ENCODE results near the gene EHMT1.

Gene EHMT1

DNA sequence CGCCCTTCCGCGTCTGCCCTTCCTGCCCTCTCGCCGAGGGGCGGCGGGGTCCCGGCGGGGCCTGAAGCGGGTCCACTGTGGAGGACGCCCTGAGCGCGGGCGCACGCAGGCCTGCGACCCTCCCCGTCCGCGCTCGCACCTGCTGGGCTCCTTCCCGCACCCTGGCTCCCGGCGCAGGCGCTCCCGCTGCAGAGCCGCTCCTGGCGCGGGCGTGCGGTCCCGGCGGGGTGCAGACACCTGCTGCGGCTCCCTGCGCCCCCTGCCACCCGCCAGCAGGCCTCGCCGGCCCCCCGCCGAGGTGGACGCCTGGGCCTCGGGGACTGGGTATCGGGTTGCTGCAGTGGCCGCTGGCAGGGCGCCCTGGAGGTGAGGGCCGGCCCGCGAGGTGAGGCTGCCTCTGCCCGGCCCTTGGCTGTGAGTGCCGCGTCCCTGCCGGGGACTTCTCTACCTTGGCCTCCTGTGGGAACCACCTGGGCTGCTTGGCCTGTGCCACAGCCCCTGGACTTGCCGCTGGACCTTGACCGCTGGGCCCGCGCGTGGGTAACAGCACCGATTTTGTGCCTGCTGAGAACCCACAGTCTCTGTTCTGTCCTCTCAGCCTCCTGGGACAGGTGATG is 12.7 kb upstream of the EHMT1 start:
- Histone ChIP-seq H2BK5ac (ENCODE audit: low read depth, low read length, poor library complexity, severe bottlenecking) (no peak overlapping the region), H4K8ac (ENCODE audit: low read length) (peak overlapping the region; percentile 38), H3K4me2 (ENCODE audit: low read length, poor library complexity, severe bottlenecking) (peak overlapping the region; percentile 99), H3K36me3 (ENCODE audit: control insufficient read depth in 1 of 2, insufficient read depth in 2 of 2, low read depth in 1 of 2, low read length in 2 of 2) (peaks cover 0 to 7% of the 10 kb centered on the region in 2 experiments), H2BK120ac (ENCODE audit: low read depth, low read length) (peak overlapping the region; percentile 9), H3K14ac (ENCODE audit: low read length in 2 of 2) (peak overlapping the region in 1 of 2 experiments; percentile 96), H3K9me3 (ENCODE audit: control insufficient read depth, low read length) (no peaks in the 10 kb centered on the region), H3K4ac (ENCODE audit: low read depth in 1 of 2, low read length in 2 of 2) (peak overlapping the region in 1 of 2 experiments; percentile 94), H3K23ac (ENCODE audit: low read length in 2 of 2) (peak overlapping the region in 1 of 2 experiments; percentile 89), H3K27me3 (ENCODE audit: control insufficient read depth in 1 of 2, insufficient read depth in 1 of 2, low read length in 2 of 2) (no peaks in the 10 kb centered on the region), H2BK15ac (ENCODE audit: low read depth, poor library complexity, severe bottlenecking) (peak overlapping the region; percentile 15), H2BK12ac (ENCODE audit: low read length in 2 of 2) (peak overlapping the region in 1 of 2 experiments; percentile 54), H3K18ac (ENCODE audit: low read depth in 1 of 2, low read length in 2 of 2) (peak overlapping the region; percentile 80 to 81), H2AK5ac (ENCODE audit: low read length, severe bottlenecking) (no peak overlapping the region), H2AFZ (ENCODE audit: low read depth, low read length) (peak overlapping the region; percentile 75), H3K4me1 (ENCODE audit: control insufficient read depth, insufficient read depth, low read depth, low read length) (peaks cover 29% of the 10 kb centered on the region), H4K91ac (ENCODE audit: low read length) (peak overlapping the region; percentile 47), H3K4me3 (ENCODE audit: insufficient read depth in 1 of 2, low read depth in 1 of 2, low read length in 2 of 2) (peak overlapping the region; percentile 82 to 83), H3K27ac (ENCODE audit: low read length, poor library complexity, severe bottlenecking) (no peak overlapping the region), H3K9ac (ENCODE audit: low read length) (peak overlapping the region; percentile 78), H3K79me1 (replicated peaks; ENCODE audit: low read length, poor library complexity, severe bottlenecking) (peaks cover 17% of the 10 kb centered on the region)
- 9% methylated on average over 48 of the region's 57 CpGs for WGBS
- DNase-seq: no peak

DNA sequence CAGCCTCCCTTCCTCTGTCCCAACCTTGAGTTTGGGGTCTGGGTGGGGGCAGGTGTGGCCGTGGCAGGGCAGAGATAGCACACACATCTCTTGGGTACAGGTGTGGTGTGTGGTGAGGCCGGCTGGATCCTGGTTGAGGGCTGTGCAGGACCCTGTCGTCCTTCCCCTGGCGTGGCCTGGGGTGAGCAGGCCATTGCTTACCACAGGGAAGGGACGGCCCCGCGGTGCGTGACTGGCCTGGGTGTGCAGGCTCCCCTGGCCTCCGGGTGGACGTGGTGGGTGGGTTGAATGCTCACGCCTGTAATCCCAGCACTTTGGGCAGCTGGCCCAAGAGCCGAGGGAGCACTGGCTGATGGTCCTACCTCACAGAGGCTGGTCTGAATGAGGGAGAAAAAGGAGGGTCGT is 12.1 kb upstream of the EHMT1 start:
- H3K27me3 ChIP-seq (ENCODE audit: control insufficient read depth in 1 of 2, insufficient read depth in 1 of 2, low read length in 2 of 2): no peaks in the 10 kb centered on the region
- peak overlapping the region; percentile 9 for H2BK120ac ChIP-seq (ENCODE audit: low read depth, low read length)
- peaks cover 35% of the 10 kb centered on the region for H3K4me1 ChIP-seq (ENCODE audit: control insufficient read depth, insufficient read depth, low read depth, low read length)
- H3K36me3 ChIP-seq (ENCODE audit: control insufficient read depth in 1 of 2, insufficient read depth in 2 of 2, low read depth in 1 of 2, low read length in 2 of 2): peaks cover 0 to 7% of the 10 kb centered on the region in 2 experiments
- peak overlapping the region in 1 of 2 experiments; percentile 16 for H3K23ac ChIP-seq (ENCODE audit: low read length in 2 of 2)
- no peak overlapping the region for H2AFZ ChIP-seq (ENCODE audit: low read depth, low read length)
- WGBS: 85% methylated on average over 12 of the region's 13 CpGs
- peak overlapping the region in 1 of 2 experiments; percentile 73 for H3K14ac ChIP-seq (ENCODE audit: low read length in 2 of 2)
- peak overlapping the region; percentile 38 for H4K8ac ChIP-seq (ENCODE audit: low read length)
- H4K91ac ChIP-seq (ENCODE audit: low read length): peak overlapping the region; percentile 47
- H2BK12ac ChIP-seq (ENCODE audit: low read length in 2 of 2): peak overlapping the region in 1 of 2 experiments; percentile 32
- H3K4me2 ChIP-seq (ENCODE audit: low read length, poor library complexity, severe bottlenecking): peak overlapping the region; percentile 99
- no peak overlapping the region for H3K27ac ChIP-seq (ENCODE audit: low read length, poor library complexity, severe bottlenecking)
- H3K9me3 ChIP-seq (ENCODE audit: control insufficient read depth, low read length): no peaks in the 10 kb centered on the region
- H2BK15ac ChIP-seq (ENCODE audit: low read depth, poor library complexity, severe bottlenecking): no peak overlapping the region
- peaks cover 17% of the 10 kb centered on the region for H3K79me1 ChIP-seq (replicated peaks; ENCODE audit: low read length, poor library complexity, severe bottlenecking)
- peak overlapping the region; percentile 78 for H3K9ac ChIP-seq (ENCODE audit: low read length)
- H3K4me3 ChIP-seq (ENCODE audit: insufficient read depth in 1 of 2, low read depth in 1 of 2, low read length in 2 of 2): peak overlapping the region; percentile 82 to 83
- no peak overlapping the region for H3K4ac ChIP-seq (ENCODE audit: low read depth in 1 of 2, low read length in 2 of 2)
- H2BK5ac ChIP-seq (ENCODE audit: low read depth, low read length, poor library complexity, severe bottlenecking): no peak overlapping the region
- DNase-seq: no peak
- no peak overlapping the region for H2AK5ac ChIP-seq (ENCODE audit: low read length, severe bottlenecking)
- no peak overlapping the region for H3K18ac ChIP-seq (ENCODE audit: low read depth in 1 of 2, low read length in 2 of 2)

DNA sequence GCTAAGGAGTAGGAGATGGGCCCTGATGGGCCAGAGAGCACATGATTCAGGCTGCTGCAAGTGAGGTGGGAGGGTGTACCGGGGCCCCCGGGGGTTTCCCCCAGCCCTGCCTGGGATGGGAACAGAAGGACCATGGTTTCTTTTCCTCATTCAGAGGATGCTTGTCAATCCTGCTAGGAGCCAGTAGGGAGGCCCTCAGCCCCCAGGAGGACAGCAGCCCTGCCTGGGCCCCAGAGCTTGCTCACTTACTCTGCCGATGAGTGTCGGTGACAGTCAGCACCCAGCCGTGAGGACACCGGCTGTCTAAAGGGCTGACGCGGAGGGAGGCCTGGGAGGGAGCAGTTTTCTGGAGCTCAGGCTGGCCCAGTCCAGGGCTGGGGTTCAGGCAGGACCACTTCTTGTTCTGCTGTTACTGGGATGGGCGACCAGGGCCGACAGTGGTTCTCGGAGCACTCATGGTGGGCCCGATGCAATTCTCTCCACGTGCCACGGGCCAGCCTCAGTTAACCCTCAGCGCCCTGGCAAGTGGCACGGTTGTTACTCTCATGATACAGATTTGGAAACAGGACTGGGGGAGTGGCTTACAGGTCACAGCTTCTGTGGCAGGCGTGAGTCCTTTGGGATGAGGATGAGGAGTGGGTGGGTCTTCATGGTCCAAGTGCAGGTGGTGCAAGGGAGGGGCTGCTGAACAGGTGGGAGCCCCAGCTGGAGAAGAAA is 11.5 kb upstream of the EHMT1 start:
- WGBS: 85% methylated on average over 17 of the region's 17 CpGs
- no peak overlapping the region for H3K4ac ChIP-seq (ENCODE audit: low read depth in 1 of 2, low read length in 2 of 2)
- H3K4me3 ChIP-seq (ENCODE audit: insufficient read depth in 1 of 2, low read depth in 1 of 2, low read length in 2 of 2): peak overlapping the region in 1 of 2 experiments; percentile 82
- no peak overlapping the region for H3K14ac ChIP-seq (ENCODE audit: low read length in 2 of 2)
- peaks cover 0 to 7% of the 10 kb centered on the region in 2 experiments for H3K36me3 ChIP-seq (ENCODE audit: control insufficient read depth in 1 of 2, insufficient read depth in 2 of 2, low read depth in 1 of 2, low read length in 2 of 2)
- DNase-seq: peak; percentile 36
- no peak overlapping the region for H3K27ac ChIP-seq (ENCODE audit: low read length, poor library complexity, severe bottlenecking)
- no peak overlapping the region for H4K8ac ChIP-seq (ENCODE audit: low read length)
- H2AK5ac ChIP-seq (ENCODE audit: low read length, severe bottlenecking): no peak overlapping the region
- H4K91ac ChIP-seq (ENCODE audit: low read length): no peak overlapping the region
- H3K27me3 ChIP-seq (ENCODE audit: control insufficient read depth in 1 of 2, insufficient read depth in 1 of 2, low read length in 2 of 2): no peaks in the 10 kb centered on the region
- H3K18ac ChIP-seq (ENCODE audit: low read depth in 1 of 2, low read length in 2 of 2): no peak overlapping the region
- H2BK15ac ChIP-seq (ENCODE audit: low read depth, poor library complexity, severe bottlenecking): no peak overlapping the region
- peak overlapping the region; percentile 99 for H3K4me2 ChIP-seq (ENCODE audit: low read length, poor library complexity, severe bottlenecking)
- no peak overlapping the region for H2BK120ac ChIP-seq (ENCODE audit: low read depth, low read length)
- H3K79me1 ChIP-seq (replicated peaks; ENCODE audit: low read length, poor library complexity, severe bottlenecking): peaks cover 17% of the 10 kb centered on the region
- H3K23ac ChIP-seq (ENCODE audit: low read length in 2 of 2): no peak overlapping the region
- peak overlapping the region; percentile 78 for H3K9ac ChIP-seq (ENCODE audit: low read length)
- no peaks in the 10 kb centered on the region for H3K9me3 ChIP-seq (ENCODE audit: control insufficient read depth, low read length)
- no peak overlapping the region for H2BK12ac ChIP-seq (ENCODE audit: low read length in 2 of 2)
- no peak overlapping the region for H2AFZ ChIP-seq (ENCODE audit: low read depth, low read length)
- no peak overlapping the region for H2BK5ac ChIP-seq (ENCODE audit: low read depth, low read length, poor library complexity, severe bottlenecking)
- H3K4me1 ChIP-seq (ENCODE audit: control insufficient read depth, insufficient read depth, low read depth, low read length): peaks cover 40% of the 10 kb centered on the region

DNA sequence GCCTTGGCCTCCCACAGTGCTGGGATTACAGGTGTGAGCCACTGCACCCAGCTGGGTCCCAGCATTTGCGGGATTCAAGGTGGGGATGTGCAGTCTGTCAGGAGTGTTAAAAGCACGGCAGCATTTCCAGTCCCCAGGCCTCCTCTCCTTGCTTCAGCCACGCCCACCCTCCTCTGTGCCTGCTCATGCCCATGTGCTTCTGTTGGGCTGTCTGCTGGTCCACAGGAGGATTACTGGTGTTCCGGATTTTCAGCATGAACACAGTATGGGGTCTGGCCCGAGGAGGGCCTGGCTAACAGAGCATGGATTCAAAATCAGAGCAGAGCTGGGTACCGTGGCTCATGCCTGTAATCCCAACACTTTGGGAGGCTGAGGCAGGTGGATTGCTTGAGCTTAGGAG is 7.9 kb upstream of the EHMT1 start:
- Histone ChIP-seq H2AFZ (ENCODE audit: low read depth, low read length) (no peak overlapping the region), H3K4me3 (ENCODE audit: insufficient read depth in 1 of 2, low read depth in 1 of 2, low read length in 2 of 2) (no peak overlapping the region), H3K4me1 (ENCODE audit: control insufficient read depth, insufficient read depth, low read depth, low read length) (peaks cover 51% of the 10 kb centered on the region), H3K23ac (ENCODE audit: low read length in 2 of 2) (no peak overlapping the region), H2BK12ac (ENCODE audit: low read length in 2 of 2) (no peak overlapping the region), H2BK5ac (ENCODE audit: low read depth, low read length, poor library complexity, severe bottlenecking) (no peak overlapping the region), H3K36me3 (ENCODE audit: control insufficient read depth in 1 of 2, insufficient read depth in 2 of 2, low read depth in 1 of 2, low read length in 2 of 2) (peaks cover 20 to 37% of the 10 kb centered on the region in 2 experiments), H2BK120ac (ENCODE audit: low read depth, low read length) (no peak overlapping the region), H3K9ac (ENCODE audit: low read length) (no peak overlapping the region), H3K27ac (ENCODE audit: low read length, poor library complexity, severe bottlenecking) (no peak overlapping the region), H3K4me2 (ENCODE audit: low read length, poor library complexity, severe bottlenecking) (no peak overlapping the region), H3K18ac (ENCODE audit: low read depth in 1 of 2, low read length in 2 of 2) (no peak overlapping the region), H4K8ac (ENCODE audit: low read length) (no peak overlapping the region), H3K4ac (ENCODE audit: low read depth in 1 of 2, low read length in 2 of 2) (no peak overlapping the region), H3K79me1 (replicated peaks; ENCODE audit: low read length, poor library complexity, severe bottlenecking) (peaks cover 48% of the 10 kb centered on the region), H3K27me3 (ENCODE audit: control insufficient read depth in 1 of 2, insufficient read depth in 1 of 2, low read length in 2 of 2) (no peaks in the 10 kb centered on the region), H3K9me3 (ENCODE audit: control insufficient read depth, low read length) (no peaks in the 10 kb centered on the region), H2BK15ac (ENCODE audit: low read depth, poor library complexity, severe bottlenecking) (no peak overlapping the region), H2AK5ac (ENCODE audit: low read length, severe bottlenecking) (no peak overlapping the region), H3K14ac (ENCODE audit: low read length in 2 of 2) (no peak overlapping the region), H4K91ac (ENCODE audit: low read length) (no peak overlapping the region)
- no peak for DNase-seq
- 82% methylated on average over 6 of the region's 6 CpGs for WGBS
